SK-N-SH treated with all-trans-retinoic acid at 6 μM for 48 hours (cell line): ENCODE measurements around the gene RGL1.

Experiments used
- CSDC2 ChIP-seq: fragments of 250-450 bp; sonication (Bioruptor Pico); IDR thresholded peaks from 2 replicates; pipeline ENCODE4 v1.5.0; 2020; ENCODE audit warnings: mild to moderate bottlenecking, moderate library complexity
- GLIS3 ChIP-seq: fragments of 250-450 bp; sonication (Bioruptor Pico); IDR thresholded peaks from 2 replicates; pipeline ENCODE4 v1.5.0; 2020; ENCODE audit warnings: mild to moderate bottlenecking, moderate library complexity
- POU6F1 ChIP-seq: fragments of 250-450 bp; sonication (Bioruptor Pico); IDR thresholded peaks from 2 replicates; pipeline ENCODE4 v1.8.0; 2021; ENCODE audit warnings: low read depth, mild to moderate bottlenecking, moderate library complexity, borderline replicate concordance
- PPARA ChIP-seq: fragments of 250-450 bp; sonication (Bioruptor Pico); IDR thresholded peaks from 2 replicates; pipeline ENCODE4 v1.5.0; 2020; ENCODE audit warnings: mild to moderate bottlenecking, borderline replicate concordance
- TF ChIP-seq, protein P1 (sequence below): fragments of 250-450 bp; sonication (Bioruptor Pico); IDR thresholded peaks from 2 replicates; pipeline ENCODE4 v1.8.0; 2020; ENCODE audit warnings: mild to moderate bottlenecking, moderate library complexity, borderline replicate concordance

DNA sequence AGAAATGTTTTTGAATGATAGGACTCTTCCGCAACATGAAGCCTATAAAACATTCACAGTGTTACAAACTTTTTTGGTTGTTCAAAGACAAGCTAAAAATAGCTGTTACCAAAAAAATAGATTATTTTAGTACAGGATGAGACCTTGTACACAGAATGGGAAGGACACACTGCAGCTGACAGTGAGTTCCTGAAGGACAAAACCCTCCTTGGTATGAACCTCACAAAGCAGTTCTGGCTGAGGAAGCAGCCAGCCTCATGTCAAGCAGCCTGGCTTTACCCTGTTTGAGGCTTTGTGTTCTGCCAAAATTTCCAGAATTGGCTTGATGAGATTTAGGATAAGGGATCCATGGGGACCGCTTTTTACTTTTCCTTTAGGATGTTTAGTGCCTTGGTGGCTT lies 93.7 kb downstream of the RGL1 start:
- TF ChIP-seq PPARA (CRISPR knock-in tag) (no peak), POU6F1 (CRISPR knock-in tag) (no peak), CSDC2 (CRISPR knock-in tag) (no peak), GLIS3 (CRISPR knock-in tag) (no peak)
- TF ChIP-seq, protein P1, sequence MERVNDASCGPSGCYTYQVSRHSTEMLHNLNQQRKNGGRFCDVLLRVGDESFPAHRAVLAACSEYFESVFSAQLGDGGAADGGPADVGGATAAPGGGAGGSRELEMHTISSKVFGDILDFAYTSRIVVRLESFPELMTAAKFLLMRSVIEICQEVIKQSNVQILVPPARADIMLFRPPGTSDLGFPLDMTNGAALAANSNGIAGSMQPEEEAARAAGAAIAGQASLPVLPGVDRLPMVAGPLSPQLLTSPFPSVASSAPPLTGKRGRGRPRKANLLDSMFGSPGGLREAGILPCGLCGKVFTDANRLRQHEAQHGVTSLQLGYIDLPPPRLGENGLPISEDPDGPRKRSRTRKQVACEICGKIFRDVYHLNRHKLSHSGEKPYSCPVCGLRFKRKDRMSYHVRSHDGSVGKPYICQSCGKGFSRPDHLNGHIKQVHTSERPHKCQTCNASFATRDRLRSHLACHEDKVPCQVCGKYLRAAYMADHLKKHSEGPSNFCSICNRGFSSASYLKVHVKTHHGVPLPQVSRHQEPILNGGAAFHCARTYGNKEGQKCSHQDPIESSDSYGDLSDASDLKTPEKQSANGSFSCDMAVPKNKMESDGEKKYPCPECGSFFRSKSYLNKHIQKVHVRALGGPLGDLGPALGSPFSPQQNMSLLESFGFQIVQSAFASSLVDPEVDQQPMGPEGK (CRISPR knock-in tag) = no peak
